Naive thymus-derived CD4-positive, alpha-beta T cell (primary cell): ENCODE measurements around the gene CPT1A. TPM values are rescaled to one million over a fixed set of nuclear protein-coding genes. Genes with fewer than 3 reads are reported as not detected.

ENCODE experiments used
- ATAC-seq: fragments of 150-1000 bp; cut with Tn5 transposase; 2 replicates; pipeline ENCODE4 v1.10.0; 2021; ENCODE audit warnings: mild to moderate bottlenecking, moderate library complexity
- CTCF ChIA-PET: fragments of 350-600 bp; sonication (Branson Sonifier 250); formaldehyde crosslinking; loops from one replicate; lab custom pipeline; 2021; ENCODE audit warnings: antibody characterized with exemption; lab: Charles Lee
- POLR2A ChIA-PET: fragments of 350-600 bp; sonication (Branson Sonifier 250); formaldehyde crosslinking; loops from one replicate; lab custom pipeline; 2021; ENCODE audit warnings: antibody characterized with exemption, inconsistent platforms; lab: Charles Lee
- DNase-seq, 9 donors: peaks; one replicate each; pipeline versions ENCODE4 v3.0.0 to v3.0.0-alpha.2; 2020 to 2022; ENCODE audit warnings: mixed read lengths in 1 of 9
- H3K27ac ChIP-seq: one replicate; pipeline ENCODE4 v1.7.0; 2013; ENCODE audit warnings: mild to moderate bottlenecking, low read depth, low read length, moderate library complexity
- H3K27me3 ChIP-seq, 2 donors: one replicate each; pipeline ENCODE4 v1.7.0; 2013; ENCODE audit warnings: low read length in 2 of 2, mild to moderate bottlenecking in 2 of 2, moderate library complexity in 2 of 2; ENCODE audit not compliant: control insufficient read depth in 2 of 2, insufficient read depth in 2 of 2
- H3K36me3 ChIP-seq, 3 experiments: 1 replicate in 2 of 3; 2 replicates in 1 of 3; pipeline ENCODE4 v1.7.0; 2013; ENCODE audit warnings: low read length in 3 of 3, mild to moderate bottlenecking in 3 of 3, moderate library complexity in 1 of 3; ENCODE audit not compliant: insufficient read depth in 3 of 3, control insufficient read depth in 2 of 3
- H3K4me1 ChIP-seq, 2 donors: one replicate each; pipeline ENCODE4 v1.7.0; 2013; ENCODE audit warnings: low read length in 2 of 2, mild to moderate bottlenecking in 2 of 2, moderate library complexity in 1 of 2; ENCODE audit not compliant: control insufficient read depth in 2 of 2, insufficient read depth in 2 of 2
- H3K4me3 ChIP-seq: 2 replicates; pipeline ENCODE4 v1.7.0; 2013; ENCODE audit warnings: mild to moderate bottlenecking, low read length
- H3K9me3 ChIP-seq, 3 experiments: 1 replicate in 2 of 3; 2 replicates in 1 of 3; pipeline ENCODE4 v1.7.0; 2013; ENCODE audit warnings: low read length in 3 of 3; ENCODE audit not compliant: control insufficient read depth in 2 of 3
- H3K27ac Mint-ChIP-seq, 9 donors: one replicate each; pipeline ENCODE4 v1.8.0; 2020 to 2022; ENCODE audit warnings: mixed read lengths in 9 of 9, mild to moderate bottlenecking in 8 of 9, moderate library complexity in 5 of 9, inconsistent platforms in 2 of 9
- H3K27me3 Mint-ChIP-seq, 5 donors: one replicate each; pipeline ENCODE4 v1.8.0; 2021 to 2022; ENCODE audit warnings: mixed read lengths in 5 of 5, mild to moderate bottlenecking in 1 of 5
- H3K36me3 Mint-ChIP-seq, 5 donors: one replicate each; pipeline ENCODE4 v1.8.0; 2020 to 2022; ENCODE audit warnings: mixed read lengths in 5 of 5, mild to moderate bottlenecking in 3 of 5, inconsistent platforms in 1 of 5
- H3K4me1 Mint-ChIP-seq, 7 donors: one replicate each; pipeline ENCODE4 v1.8.0; 2020 to 2022; ENCODE audit warnings: mixed read lengths in 7 of 7, mild to moderate bottlenecking in 3 of 7, inconsistent platforms in 1 of 7
- H3K4me3 Mint-ChIP-seq, 10 donors: one replicate each; pipeline ENCODE4 v1.8.0; 2020 to 2022; ENCODE audit warnings: mild to moderate bottlenecking in 10 of 10, mixed read lengths in 10 of 10, moderate library complexity in 6 of 10, inconsistent platforms in 2 of 10
- H3K9me3 Mint-ChIP-seq, 11 donors: one replicate each; pipeline ENCODE4 v1.8.0; 2020 to 2022; ENCODE audit warnings: mixed read lengths in 11 of 11, mild to moderate bottlenecking in 4 of 11, inconsistent platforms in 1 of 11, moderate library complexity in 1 of 11
- intact Hi-C, 2 donors: fragments of 100-400 bp; cut with micrococcal nuclease; formaldehyde crosslinking; loops; one replicate each; pipeline ENCODE4 v1.15.1; 2023
- polyA plus RNA-seq, 2 donors: library from polyadenylated mRNA; unstranded; fragments of 300-500 nt; fragmentation: Illumina TruSeq; gene quantifications; one replicate each; pipeline ENCODE4 v1.2.3, GENCODE V29; 2021
- total RNA-seq, 6 experiments: library from RNA in 5 of 6; stranded (reverse) in 5 of 6; gene quantifications; 1 replicate in 5 of 6; 2 replicates in 1 of 6; pipeline ENCODE4 v1.2.3 and lab custom pipeline; 2021 to 2026

The CPT1A gene
- total and polyA plus RNA-seq, 7 experiments from 2014 or later: 2.3 to 52.7 (median 20.0) TPM

DNA sequence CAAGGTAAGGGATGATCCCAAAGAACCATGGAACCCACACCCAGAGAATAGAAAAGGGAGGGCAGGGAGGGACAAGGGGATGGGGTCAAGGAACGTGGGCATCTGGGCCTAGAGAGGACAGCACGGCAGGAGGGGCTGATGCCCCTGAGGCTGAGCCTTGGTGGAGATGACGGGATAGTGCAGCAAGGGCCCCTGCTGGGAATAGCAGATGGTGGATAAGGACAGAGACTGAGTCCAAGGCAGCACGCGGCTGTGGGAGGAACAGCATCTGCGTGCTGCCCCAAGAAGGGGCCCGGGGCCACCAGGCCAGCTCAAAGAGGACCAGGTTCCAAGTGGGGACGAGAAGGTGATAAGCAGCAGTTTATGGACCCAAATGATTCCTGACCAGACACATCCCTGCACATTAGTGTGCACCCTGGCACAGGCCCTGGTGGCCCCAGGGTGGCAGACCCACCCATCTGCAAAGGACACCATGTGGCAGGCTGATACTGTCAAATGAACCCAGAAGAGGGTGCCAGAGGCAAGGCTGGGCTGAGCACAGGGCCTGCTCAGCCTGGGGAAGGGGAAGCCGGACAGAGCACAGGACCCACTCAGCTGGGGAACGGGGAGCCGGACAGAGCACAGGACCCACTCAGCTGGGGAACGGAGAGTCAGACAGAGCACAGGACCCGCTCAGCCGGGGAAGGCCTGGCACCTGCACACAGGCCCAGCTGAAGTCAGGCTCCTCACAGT, 77.6 kb downstream of the CPT1A start:
- no peak overlapping the region for H3K27ac ChIP-seq
- no peaks in the 10 kb centered on the region for H3K9me3 ChIP-seq
- Mint-ChIP-seq H3K27me3 (no peaks in the 10 kb centered on the region), H3K9me3 (no peaks in the 10 kb centered on the region), H3K36me3 (peaks cover 2 to 35% (median 11%) of the 10 kb centered on the region in 5 donors), H3K27ac (no peak overlapping the region), H3K4me1 (peaks cover 0 to 5% (median 0%) of the 10 kb centered on the region in 7 donors), H3K4me3 (no peak overlapping the region)
- peaks cover 0 to 70% (median 5%) of the 10 kb centered on the region in 3 experiments for H3K36me3 ChIP-seq
- no peaks in the 10 kb centered on the region for H3K4me1 ChIP-seq
- no peaks in the 10 kb centered on the region for H3K27me3 ChIP-seq
- POLR2A ChIA-PET: no interaction called here
- DNase-seq: no peak
- ATAC-seq: no peak
- CTCF ChIA-PET: no interaction called here
- intact Hi-C loops: no loop called here
- no peak overlapping the region for H3K4me3 ChIP-seq

DNA sequence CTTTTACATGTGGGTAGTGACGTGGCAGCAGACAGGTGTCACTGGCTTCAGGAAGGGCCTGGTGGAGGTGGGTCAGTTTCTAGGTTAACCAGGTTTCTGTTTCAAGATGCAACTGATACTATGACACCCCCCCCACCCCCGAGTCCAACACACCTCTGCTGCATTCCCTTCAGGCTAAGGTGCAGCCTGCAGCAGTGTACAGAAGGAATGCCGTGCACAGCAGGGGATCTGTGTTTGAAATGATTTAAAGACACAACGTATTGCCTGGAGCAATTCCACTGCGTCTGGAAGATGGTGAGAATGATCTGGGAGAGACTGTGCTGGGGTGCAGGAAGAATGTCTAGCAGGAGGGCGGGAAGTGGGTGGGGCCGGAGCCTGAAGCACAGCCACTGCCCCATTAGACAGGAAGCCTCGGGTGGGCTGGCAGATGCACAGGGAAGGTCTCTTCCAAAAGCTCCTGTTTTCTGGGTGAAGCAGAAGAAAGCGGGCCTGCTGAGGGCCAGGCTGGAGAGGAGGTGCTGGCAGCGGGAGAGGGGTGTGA, 78.5 kb downstream of the CPT1A start:
- no peak for DNase-seq
- H3K4me1 Mint-ChIP-seq: peaks cover 0 to 4% (median 0%) of the 10 kb centered on the region in 7 donors
- Histone ChIP-seq H3K36me3 (peaks cover 0 to 66% (median 5%) of the 10 kb centered on the region in 3 experiments), H3K4me1 (no peaks in the 10 kb centered on the region), H3K4me3 (no peak overlapping the region), H3K27ac (no peak overlapping the region), H3K27me3 (no peaks in the 10 kb centered on the region), H3K9me3 (no peaks in the 10 kb centered on the region)
- H3K36me3 Mint-ChIP-seq: peaks cover 2 to 29% (median 7%) of the 10 kb centered on the region in 5 donors
- ATAC-seq: no peak
- intact Hi-C loops: no loop called here
- ChIA-PET CTCF (no interaction called here), POLR2A (no interaction called here)
- no peaks in the 10 kb centered on the region for H3K27me3 Mint-ChIP-seq
- peak overlapping the region in 1 of 9 donors; percentile 52 for H3K27ac Mint-ChIP-seq
- H3K9me3 Mint-ChIP-seq: no peaks in the 10 kb centered on the region
- H3K4me3 Mint-ChIP-seq: no peak overlapping the region

DNA sequence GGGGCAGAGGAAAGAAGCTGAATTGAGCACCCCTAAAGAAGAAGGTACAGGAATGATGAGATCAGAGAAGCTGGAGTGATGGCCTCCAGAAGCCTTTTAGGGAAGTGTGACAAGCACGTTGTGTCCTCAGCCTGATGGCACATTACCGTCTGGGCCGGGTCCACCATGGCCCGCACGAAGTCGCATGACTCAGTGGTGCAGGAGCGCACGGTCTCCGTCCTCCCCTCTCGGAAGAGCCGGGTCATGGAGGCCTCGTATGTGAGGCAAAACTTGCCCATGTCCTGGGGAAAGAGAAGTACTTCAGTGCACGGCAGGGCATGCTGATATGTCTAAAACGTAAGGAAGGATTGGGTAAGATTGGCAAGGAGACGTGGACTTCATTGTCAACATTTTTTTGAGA, 79.2 kb downstream of the CPT1A start:
- CTCF ChIA-PET: no interaction called here
- no peak overlapping the region for H3K4me3 Mint-ChIP-seq
- peaks cover 0 to 4% (median 0%) of the 10 kb centered on the region in 7 donors for H3K4me1 Mint-ChIP-seq
- peaks cover 2 to 32% (median 7%) of the 10 kb centered on the region in 5 donors for H3K36me3 Mint-ChIP-seq
- H3K4me3 ChIP-seq: no peak overlapping the region
- POLR2A ChIA-PET: no interaction called here
- no peak for DNase-seq
- H3K4me1 ChIP-seq: no peaks in the 10 kb centered on the region
- H3K27ac ChIP-seq: no peak overlapping the region
- no peaks in the 10 kb centered on the region for H3K27me3 ChIP-seq
- H3K27ac Mint-ChIP-seq: no peak overlapping the region
- intact Hi-C loops: no loop called here
- no peaks in the 10 kb centered on the region for H3K27me3 Mint-ChIP-seq
- ATAC-seq: no peak
- no peaks in the 10 kb centered on the region for H3K9me3 ChIP-seq
- peaks cover 3 to 74% (median 5%) of the 10 kb centered on the region in 3 experiments for H3K36me3 ChIP-seq
- H3K9me3 Mint-ChIP-seq: no peaks in the 10 kb centered on the region

DNA sequence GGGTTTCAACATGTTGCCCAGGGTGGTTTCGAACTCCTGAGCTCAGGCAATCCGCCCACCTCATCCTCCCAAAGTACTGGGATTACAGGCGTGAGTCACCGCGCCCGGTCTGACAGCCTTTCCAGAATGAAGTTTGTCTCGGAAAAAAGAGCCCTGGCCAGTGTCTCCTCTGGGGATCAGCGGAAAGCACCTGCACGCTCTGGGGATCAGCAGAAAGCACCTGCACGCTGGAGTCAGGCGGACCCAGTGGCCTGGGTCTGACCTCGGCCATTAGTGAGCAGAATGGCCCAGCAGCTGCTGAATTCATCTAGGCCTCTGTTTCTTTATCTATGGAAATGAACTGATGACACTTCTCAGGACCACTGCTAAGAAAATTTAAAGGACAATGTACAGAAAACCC, 79.9 kb downstream of the CPT1A start:
- no peak for ATAC-seq
- peaks cover 3 to 38% (median 9%) of the 10 kb centered on the region in 5 donors for H3K36me3 Mint-ChIP-seq
- peaks cover 0 to 4% (median 0%) of the 10 kb centered on the region in 7 donors for H3K4me1 Mint-ChIP-seq
- Histone ChIP-seq H3K27me3 (no peaks in the 10 kb centered on the region), H3K36me3 (peaks cover 5 to 76% (median 7%) of the 10 kb centered on the region in 3 experiments), H3K4me3 (no peak overlapping the region), H3K9me3 (no peaks in the 10 kb centered on the region), H3K27ac (no peak overlapping the region), H3K4me1 (no peaks in the 10 kb centered on the region)
- no peak overlapping the region for H3K4me3 Mint-ChIP-seq
- H3K27ac Mint-ChIP-seq: no peak overlapping the region
- ChIA-PET CTCF (no interaction called here), POLR2A (no interaction called here)
- intact Hi-C loops: no loop called here
- H3K9me3 Mint-ChIP-seq: no peaks in the 10 kb centered on the region
- DNase-seq: no peak
- no peaks in the 10 kb centered on the region for H3K27me3 Mint-ChIP-seq

- Histone ChIP-seq H3K4me3 (no peak overlapping the region), H3K9me3 (no peaks in the 10 kb centered on the region), H3K36me3 (peaks cover 5 to 71% (median 11%) of the 10 kb centered on the region in 3 experiments), H3K27me3 (no peaks in the 10 kb centered on the region), H3K27ac (no peak overlapping the region), H3K4me1 (no peaks in the 10 kb centered on the region)
- Mint-ChIP-seq H3K4me1 (peaks cover 0 to 2% (median 0%) of the 10 kb centered on the region in 7 donors), H3K36me3 (peaks cover 0 to 41% (median 15%) of the 10 kb centered on the region in 5 donors), H3K9me3 (no peaks in the 10 kb centered on the region), H3K27me3 (no peaks in the 10 kb centered on the region), H3K4me3 (no peak overlapping the region), H3K27ac (no peak overlapping the region)
- ATAC-seq (no peak), DNase-seq (no peak)
- CTCF ChIA-PET: no interaction called here
- intact Hi-C loops: no loop called here
- POLR2A ChIA-PET: no interaction called here
Observed at GRCh38 chr11:68759991-68760390, 81.7 kb downstream of the CPT1A start.

- no peak overlapping the region for H3K4me3 ChIP-seq
- no peak overlapping the region for H3K27ac ChIP-seq
- H3K36me3 ChIP-seq: peaks cover 5 to 51% (median 11%) of the 10 kb centered on the region in 3 experiments
- ATAC-seq (no peak), DNase-seq (no peak)
- H3K27me3 ChIP-seq: no peaks in the 10 kb centered on the region
- Mint-ChIP-seq H3K4me1 (peaks cover 0 to 6% (median 0%) of the 10 kb centered on the region in 7 donors), H3K36me3 (peaks cover 0 to 42% (median 18%) of the 10 kb centered on the region in 5 donors), H3K27me3 (no peaks in the 10 kb centered on the region), H3K4me3 (no peak overlapping the region), H3K9me3 (peaks cover 0 to 2% (median 0%) of the 10 kb centered on the region in 11 donors), H3K27ac (no peak overlapping the region)
- H3K9me3 ChIP-seq: no peaks in the 10 kb centered on the region
- intact Hi-C loops: no loop called here
- no peaks in the 10 kb centered on the region for H3K4me1 ChIP-seq
- ChIA-PET POLR2A (no interaction called here), CTCF (no interaction called here)
Observed at GRCh38 chr11:68757711-68758110, 84.0 kb downstream of the CPT1A start.
